Measurements from ENCODE around the gene UBP1. TPM values are rescaled to one million over a fixed set of nuclear protein-coding genes. Genes with fewer than 3 reads are reported as not detected.

Gene UBP1
- total RNA-seq, 1 donor from 2014 or later: 61.8 TPM

DNA sequence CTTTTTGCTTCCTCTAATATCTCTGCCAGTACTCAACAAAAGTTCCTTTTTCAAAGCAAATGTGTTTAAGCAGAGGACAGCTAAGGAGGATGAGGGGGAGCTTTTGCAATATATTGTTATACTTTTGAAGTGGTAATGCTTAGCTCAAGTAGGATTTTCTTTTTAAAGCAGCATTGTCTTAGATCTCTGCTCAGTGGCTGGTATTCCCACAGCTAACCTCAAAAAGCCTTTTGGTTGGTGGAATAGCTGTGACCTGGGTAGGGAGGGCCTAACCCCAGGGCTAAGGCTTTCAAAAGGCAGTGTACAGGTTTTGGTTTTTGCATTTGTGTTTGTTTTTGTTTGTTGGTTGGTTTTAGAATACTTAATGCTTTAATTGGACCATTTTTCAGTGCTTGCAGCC lies 76.1 kb downstream of the UBP1 start:
- no peaks in the 10 kb centered on the region for H3K9me3 Mint-ChIP-seq (ENCODE audit: low read depth)
- peaks cover 7% of the 10 kb centered on the region for H3K36me3 Mint-ChIP-seq (ENCODE audit: low read depth)
- peaks cover 17% of the 10 kb centered on the region for H3K4me1 Mint-ChIP-seq (ENCODE audit: low read depth)
- H3K27ac Mint-ChIP-seq (ENCODE audit: unreplicated experiment): no peak overlapping the region
- no peaks in the 10 kb centered on the region for H3K27me3 Mint-ChIP-seq (ENCODE audit: low read depth)
- DNase-seq (ENCODE audit: low spot score): no peak
- TF ChIP-seq, protein P1, sequence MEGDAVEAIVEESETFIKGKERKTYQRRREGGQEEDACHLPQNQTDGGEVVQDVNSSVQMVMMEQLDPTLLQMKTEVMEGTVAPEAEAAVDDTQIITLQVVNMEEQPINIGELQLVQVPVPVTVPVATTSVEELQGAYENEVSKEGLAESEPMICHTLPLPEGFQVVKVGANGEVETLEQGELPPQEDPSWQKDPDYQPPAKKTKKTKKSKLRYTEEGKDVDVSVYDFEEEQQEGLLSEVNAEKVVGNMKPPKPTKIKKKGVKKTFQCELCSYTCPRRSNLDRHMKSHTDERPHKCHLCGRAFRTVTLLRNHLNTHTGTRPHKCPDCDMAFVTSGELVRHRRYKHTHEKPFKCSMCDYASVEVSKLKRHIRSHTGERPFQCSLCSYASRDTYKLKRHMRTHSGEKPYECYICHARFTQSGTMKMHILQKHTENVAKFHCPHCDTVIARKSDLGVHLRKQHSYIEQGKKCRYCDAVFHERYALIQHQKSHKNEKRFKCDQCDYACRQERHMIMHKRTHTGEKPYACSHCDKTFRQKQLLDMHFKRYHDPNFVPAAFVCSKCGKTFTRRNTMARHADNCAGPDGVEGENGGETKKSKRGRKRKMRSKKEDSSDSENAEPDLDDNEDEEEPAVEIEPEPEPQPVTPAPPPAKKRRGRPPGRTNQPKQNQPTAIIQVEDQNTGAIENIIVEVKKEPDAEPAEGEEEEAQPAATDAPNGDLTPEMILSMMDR (IDR thresholded peaks at IDR 0.05): no peak
- no peak overlapping the region for H3K4me3 Mint-ChIP-seq (ENCODE audit: unreplicated experiment)

DNA sequence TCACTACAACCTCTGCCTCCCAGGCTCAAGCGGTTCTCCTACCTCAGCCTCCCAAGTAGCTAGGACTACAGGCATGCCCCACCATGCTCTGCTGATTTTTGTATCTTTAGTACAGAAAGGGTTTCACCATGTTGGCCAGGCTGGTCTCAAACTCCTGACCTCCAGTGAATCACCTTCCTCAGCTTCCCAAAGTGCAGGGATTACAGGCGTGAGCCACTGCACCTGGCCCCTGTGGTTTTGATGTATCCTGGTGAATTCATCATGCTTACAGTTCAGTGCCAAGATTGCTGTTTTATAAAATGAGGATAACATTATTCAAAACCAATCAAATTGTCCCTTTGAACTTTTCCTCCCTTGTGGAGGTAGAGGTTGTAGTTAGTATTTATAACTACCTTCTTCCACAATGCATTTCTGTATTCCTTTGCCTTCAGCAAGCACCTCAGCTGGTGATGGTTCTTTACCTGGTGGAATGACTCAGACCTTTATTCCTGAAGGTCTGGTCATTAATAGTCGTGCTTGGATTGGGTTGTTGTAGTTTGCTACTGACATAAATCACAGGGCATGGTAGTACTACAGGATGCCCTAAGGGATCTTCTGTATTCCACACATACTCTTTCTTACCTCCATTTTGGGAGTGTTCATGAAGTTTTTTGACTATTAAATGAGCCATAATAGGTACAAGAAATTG lies 76.9 kb downstream of the UBP1 start:
- Mint-ChIP-seq H3K27ac (ENCODE audit: unreplicated experiment) (no peak overlapping the region), H3K4me3 (ENCODE audit: unreplicated experiment) (no peak overlapping the region), H3K4me1 (ENCODE audit: low read depth) (peaks cover 19% of the 10 kb centered on the region), H3K9me3 (ENCODE audit: low read depth) (no peaks in the 10 kb centered on the region), H3K36me3 (ENCODE audit: low read depth) (peaks cover 7% of the 10 kb centered on the region), H3K27me3 (ENCODE audit: low read depth) (no peaks in the 10 kb centered on the region)
- DNase-seq (ENCODE audit: low spot score): no peak
- TF ChIP-seq, protein P1 (IDR thresholded peaks at IDR 0.05): no peak

DNA sequence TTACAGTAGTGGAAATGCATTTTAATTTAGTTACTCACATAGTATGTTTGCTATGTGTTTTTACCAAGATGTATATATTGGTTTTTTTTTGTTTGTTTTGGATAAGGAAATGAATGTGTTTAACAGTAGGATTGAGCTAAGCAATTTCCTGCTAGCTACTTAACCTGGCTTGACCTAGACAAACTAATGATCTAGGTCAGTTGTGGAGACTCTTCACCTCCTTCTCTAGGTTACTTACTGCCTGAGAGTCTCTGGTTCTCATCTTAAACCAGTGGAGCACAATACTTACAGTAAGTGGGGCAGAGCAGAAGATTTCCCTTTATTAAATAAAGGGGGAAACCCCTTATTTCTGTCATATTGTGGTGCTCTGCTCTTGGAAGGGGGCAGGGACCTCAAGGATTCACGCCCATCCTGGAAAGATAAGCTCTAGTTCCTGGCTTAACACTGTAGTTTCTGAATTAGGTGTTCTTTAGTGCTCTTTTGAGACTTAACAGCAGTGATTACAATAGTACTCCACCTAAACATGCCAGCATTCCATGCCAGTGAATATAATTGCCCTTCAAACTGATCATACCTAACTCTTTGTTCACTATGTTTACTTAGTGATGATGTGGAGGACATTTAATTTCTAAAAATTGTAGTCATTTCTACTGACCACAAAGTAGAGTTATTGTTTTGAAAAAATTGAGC lies 79.9 kb downstream of the UBP1 start:
- H3K27ac Mint-ChIP-seq (ENCODE audit: unreplicated experiment): peak overlapping the region; percentile 36
- peaks cover 2% of the 10 kb centered on the region for H3K36me3 Mint-ChIP-seq (ENCODE audit: low read depth)
- H3K4me3 Mint-ChIP-seq (ENCODE audit: unreplicated experiment): no peak overlapping the region
- no peaks in the 10 kb centered on the region for H3K9me3 Mint-ChIP-seq (ENCODE audit: low read depth)
- H3K27me3 Mint-ChIP-seq (ENCODE audit: low read depth): no peaks in the 10 kb centered on the region
- no peak for DNase-seq (ENCODE audit: low spot score)
- peaks cover 29% of the 10 kb centered on the region for H3K4me1 Mint-ChIP-seq (ENCODE audit: low read depth)
- TF ChIP-seq, protein P1 (IDR thresholded peaks at IDR 0.05): no peak

DNA sequence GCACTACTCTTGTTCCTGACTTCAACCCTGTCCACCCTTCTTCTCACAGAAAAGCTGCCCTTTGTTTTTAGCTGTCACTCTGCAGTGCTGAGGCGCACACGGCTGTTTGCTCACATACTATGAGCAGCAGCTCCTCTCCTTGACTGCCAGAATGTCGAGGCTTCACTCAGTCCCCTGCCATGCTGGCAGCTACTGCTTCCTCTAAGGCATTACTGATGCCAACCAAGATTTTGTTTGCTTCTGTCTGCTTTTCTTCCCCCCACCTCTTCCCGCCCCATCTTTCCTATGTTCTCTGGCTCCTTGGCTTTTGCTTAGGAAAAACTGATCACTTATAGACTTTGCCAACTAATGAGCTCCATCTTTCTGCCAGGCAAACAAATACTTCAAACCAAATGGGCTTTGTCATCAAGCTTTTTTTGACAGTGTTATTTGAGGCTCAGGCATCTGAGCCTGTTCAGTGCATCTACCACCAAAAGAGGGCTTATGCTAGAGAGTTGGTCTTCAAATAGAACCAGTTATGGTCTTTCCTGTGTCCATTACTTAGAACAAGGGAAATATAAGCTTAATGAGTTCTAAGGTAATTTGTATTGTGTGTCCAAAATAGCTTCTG lies 81.9 kb downstream of the UBP1 start:
- Mint-ChIP-seq H3K27ac (ENCODE audit: unreplicated experiment) (peak overlapping the region; percentile 6), H3K9me3 (ENCODE audit: low read depth) (no peaks in the 10 kb centered on the region), H3K27me3 (ENCODE audit: low read depth) (no peaks in the 10 kb centered on the region), H3K36me3 (ENCODE audit: low read depth) (peaks cover 2% of the 10 kb centered on the region), H3K4me3 (ENCODE audit: unreplicated experiment) (no peak overlapping the region), H3K4me1 (ENCODE audit: low read depth) (peaks cover 21% of the 10 kb centered on the region)
- DNase-seq (ENCODE audit: low spot score): no peak
- TF ChIP-seq, protein P1 (IDR thresholded peaks at IDR 0.05): no peak

DNA sequence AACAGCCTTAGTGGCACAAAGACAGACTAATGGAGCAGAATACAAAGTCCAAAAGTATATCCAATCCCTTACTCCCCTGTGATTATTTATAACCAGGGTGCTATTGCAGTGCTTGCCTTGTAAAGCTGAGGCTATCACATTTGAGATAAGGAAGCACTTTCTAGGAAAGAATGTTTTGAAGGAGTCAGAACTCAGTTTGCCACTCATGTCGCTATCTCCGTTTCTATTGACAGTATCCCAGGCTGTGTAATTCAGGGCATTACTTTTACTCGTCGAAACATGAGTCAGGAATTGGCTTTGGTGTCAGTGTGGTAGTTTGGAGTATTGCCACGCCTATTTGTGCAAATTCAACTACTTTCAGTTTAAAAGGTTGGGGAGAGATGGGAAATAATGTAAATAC lies 84.6 kb downstream of the UBP1 start:
- Mint-ChIP-seq H3K4me3 (ENCODE audit: unreplicated experiment) (no peak overlapping the region), H3K27me3 (ENCODE audit: low read depth) (no peaks in the 10 kb centered on the region), H3K27ac (ENCODE audit: unreplicated experiment) (no peak overlapping the region), H3K4me1 (ENCODE audit: low read depth) (peaks cover 20% of the 10 kb centered on the region), H3K36me3 (ENCODE audit: low read depth) (peaks cover 2% of the 10 kb centered on the region), H3K9me3 (ENCODE audit: low read depth) (no peaks in the 10 kb centered on the region)
- TF ChIP-seq, protein P1 (IDR thresholded peaks at IDR 0.05): no peak
- DNase-seq (ENCODE audit: low spot score): no peak

Data from chondrocyte (in vitro differentiated cells).